ENCODE measurements around the gene SARNP. TPM values are rescaled to one million over a fixed set of nuclear protein-coding genes. Genes with fewer than 3 reads are reported as not detected.

Gene SARNP
- polyA plus RNA-seq, 1 of the 3 experiments (the other 2 are of a cell fraction) = 65.8 TPM

GRCh38 chr12:55745361-55746173 lies 72.0 kb downstream of the SARNP start:
- 37% methylated on average over 13 of the region's 13 CpGs for WGBS (ENCODE audit: low lambda C conversion rate)
- H3K4me3 ChIP-seq (ENCODE audit: low read depth in 2 of 2, low read length in 1 of 2) = peak overlapping the region; percentile 26 to 79; a peak in 3 of 4 replicates
- no peaks in the 10 kb centered on the region for H3K9me3 ChIP-seq
- no peak overlapping the region for H3K9ac ChIP-seq
- H3K36me3 ChIP-seq (replicated peaks in 1 of 2; ENCODE audit: control insufficient read depth in 1 of 2, insufficient read depth in 2 of 2, low read length in 1 of 2) = peaks cover 3 to 10% of the 10 kb centered on the region in 2 experiments
- H3F3A ChIP-seq (replicated peaks; ENCODE audit: insufficient read depth) = peaks cover 13% of the 10 kb centered on the region
- peak overlapping the region; percentile 82 for H3K4me2 ChIP-seq
- peak overlapping the region; percentile 14 to 76; a peak in 3 of 4 replicates for H3K27ac ChIP-seq (ENCODE audit: low read depth in 2 of 2, low read length in 1 of 2)
- H3K79me2 ChIP-seq (ENCODE audit: insufficient read depth) = no peaks in the 10 kb centered on the region
- TF ChIP-seq CTCF (IDR thresholded peaks at IDR 0.05) = no peak
- TF ChIP-seq TEAD4 (IDR thresholded peaks at IDR 0.05; ENCODE audit: borderline replicate concordance, insufficient read depth) = no peak
- TF ChIP-seq FOXM1 (IDR thresholded peaks at IDR 0.05; ENCODE audit: low read depth) = no peak
- TF ChIP-seq FOSL2 (IDR thresholded peaks at IDR 0.05; ENCODE audit: borderline replicate concordance, low read depth) = no peak
- no peak for TF ChIP-seq RAD21 (IDR thresholded peaks at IDR 0.05; ENCODE audit: low read length)
- no peak for TF ChIP-seq RCOR1 (IDR thresholded peaks at IDR 0.05; ENCODE audit: low read length)
- peak; percentile 54 for TF ChIP-seq CHD2 (IDR thresholded peaks at IDR 0.05; ENCODE audit: low read length, partially characterized antibody)
- ChIA-PET CTCF (interaction anchor here (1.1 to 14.4 kb wide), 7 partner anchors 7 to 444 kb away, joined by 4 to 358 read pairs (median 5); partner anchors contain the start of gene SMARCC2), POLR2A (interaction anchor here (0.6 to 1.7 kb wide), 5 partner anchors 12 to 103 kb away, joined by 3 to 7 read pairs (median 3); partner anchors contain the start of genes CD63 and DNAJC14)
- no peaks in the 10 kb centered on the region for H4K20me1 ChIP-seq (ENCODE audit: insufficient read depth)
- no peak overlapping the region for H2AFZ ChIP-seq (ENCODE audit: low read depth)
- peak; percentile 79 for DNase-seq
- peaks cover 5 to 33% of the 10 kb centered on the region in 2 experiments; a peak in 3 of 4 replicates for H3K4me1 ChIP-seq (ENCODE audit: control insufficient read depth in 1 of 2, insufficient read depth in 2 of 2, low read depth in 1 of 2, low read length in 1 of 2)
- H3K9me2 ChIP-seq = no peaks in the 10 kb centered on the region
- no peaks in the 10 kb centered on the region for H3K27me3 ChIP-seq (ENCODE audit: insufficient read depth)

GRCh38 chr12:55744340-55745030 lies 73.0 kb downstream of the SARNP start:
- Histone ChIP-seq H4K20me1 (ENCODE audit: insufficient read depth) (no peaks in the 10 kb centered on the region), H2AFZ (ENCODE audit: low read depth) (peak overlapping the region; percentile 89; the same call in 1 of the 2 replicates), H3K36me3 (replicated peaks in 1 of 2; ENCODE audit: control insufficient read depth in 1 of 2, insufficient read depth in 2 of 2, low read length in 1 of 2) (peaks cover 3 to 4% of the 10 kb centered on the region in 2 experiments), H3K79me2 (ENCODE audit: insufficient read depth) (no peaks in the 10 kb centered on the region), H3K9ac (peak overlapping the region; percentile 65; the same call in 1 of the 2 replicates), H3K4me1 (ENCODE audit: control insufficient read depth in 1 of 2, insufficient read depth in 2 of 2, low read depth in 1 of 2, low read length in 1 of 2) (peaks cover 5 to 33% of the 10 kb centered on the region in 2 experiments; a peak in 3 of 4 replicates), H3K9me2 (no peaks in the 10 kb centered on the region), H3F3A (replicated peaks; ENCODE audit: insufficient read depth) (peaks cover 17% of the 10 kb centered on the region), H3K27ac (ENCODE audit: low read depth in 2 of 2, low read length in 1 of 2) (peak overlapping the region in 1 of 2 experiments; percentile 76; a peak in 1 of 4 replicates), H3K4me2 (peak overlapping the region; percentile 82), H3K4me3 (ENCODE audit: low read depth in 2 of 2, low read length in 1 of 2) (peak overlapping the region; percentile 77 to 79), H3K27me3 (ENCODE audit: insufficient read depth) (no peaks in the 10 kb centered on the region), H3K9me3 (no peaks in the 10 kb centered on the region)
- TF ChIP-seq USF1 (IDR thresholded peaks at IDR 0.05; ENCODE audit: borderline replicate concordance, low read depth) (0 out of 2 replicates have a peak, but pooled peaks have one; percentile 27), SMC3 (IDR thresholded peaks at IDR 0.05; ENCODE audit: low read depth, low read length) (no peak), RXRA (IDR thresholded peaks at IDR 0.05; ENCODE audit: borderline replicate concordance, low read depth) (no peak), CTCF (IDR thresholded peaks at IDR 0.05) (no peak), USF2 (IDR thresholded peaks at IDR 0.05; ENCODE audit: borderline replicate concordance, low read depth, low read length) (no peak), TCF12 (IDR thresholded peaks at IDR 0.05) (no peak)
- peak; percentile 39 for DNase-seq
- POLR2A ChIA-PET = interaction anchor here (0.8 to 1.8 kb wide), 5 partner anchors 10 to 229 kb away, joined by 3 to 7 read pairs (median 6); partner anchors contain the start of genes CD63, DNAJC14, ORMDL2 and SARNP
- 29% methylated on average over 11 of the region's 11 CpGs for WGBS (ENCODE audit: low lambda C conversion rate)
- CTCF ChIA-PET = interaction anchor here (0.8 to 14.4 kb wide), 13 partner anchors 9 to 445 kb away, joined by 3 to 358 read pairs (median 4); partner anchors contain the start of gene SMARCC2

Data from SK-N-SH (cell line).